ENCODE results near the gene HPCA. TPM values are rescaled to one million over a fixed set of nuclear protein-coding genes. Genes with fewer than 3 reads are reported as not detected.
A peak's percentile ranks its signal among the peaks of the same experiment; 100 is the strongest.

Gene HPCA
- total RNA-seq, 6 experiments from 2014 or later: not detected

DNA sequence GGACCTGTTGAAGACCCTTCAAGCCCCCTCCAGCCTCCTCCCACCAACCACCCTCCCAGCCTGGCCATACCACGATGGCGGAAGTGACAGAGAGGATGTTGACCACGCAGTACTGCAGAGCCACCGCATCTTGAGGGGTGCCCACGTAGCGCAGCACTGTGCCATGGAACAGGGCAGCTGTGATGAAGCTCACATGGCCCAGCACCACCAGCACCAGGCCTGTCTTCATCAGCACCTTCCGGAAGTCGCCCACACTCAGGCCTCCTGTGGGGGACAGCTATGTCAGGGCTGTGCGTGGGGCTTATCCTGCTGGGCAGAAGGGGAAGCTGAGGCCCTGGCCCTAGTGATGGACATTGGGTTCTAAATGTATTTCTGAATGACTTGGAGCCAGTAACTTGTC is 11.8 kb downstream of the HPCA start:
- ATAC-seq: no peak
- Histone ChIP-seq H3K4me1 (peaks cover 0 to 11% (median 0%) of the 10 kb centered on the region in 4 donors), H3K4me3 (no peak overlapping the region), H3K36me3 (no peaks in the 10 kb centered on the region), H3K27ac (no peak overlapping the region), H3K27me3 (no peaks in the 10 kb centered on the region), H3K9me3 (no peaks in the 10 kb centered on the region)
- TF ChIP-seq POLR2A (IDR thresholded peaks at IDR 0.05): no peak
- TF ChIP-seq, protein P1, sequence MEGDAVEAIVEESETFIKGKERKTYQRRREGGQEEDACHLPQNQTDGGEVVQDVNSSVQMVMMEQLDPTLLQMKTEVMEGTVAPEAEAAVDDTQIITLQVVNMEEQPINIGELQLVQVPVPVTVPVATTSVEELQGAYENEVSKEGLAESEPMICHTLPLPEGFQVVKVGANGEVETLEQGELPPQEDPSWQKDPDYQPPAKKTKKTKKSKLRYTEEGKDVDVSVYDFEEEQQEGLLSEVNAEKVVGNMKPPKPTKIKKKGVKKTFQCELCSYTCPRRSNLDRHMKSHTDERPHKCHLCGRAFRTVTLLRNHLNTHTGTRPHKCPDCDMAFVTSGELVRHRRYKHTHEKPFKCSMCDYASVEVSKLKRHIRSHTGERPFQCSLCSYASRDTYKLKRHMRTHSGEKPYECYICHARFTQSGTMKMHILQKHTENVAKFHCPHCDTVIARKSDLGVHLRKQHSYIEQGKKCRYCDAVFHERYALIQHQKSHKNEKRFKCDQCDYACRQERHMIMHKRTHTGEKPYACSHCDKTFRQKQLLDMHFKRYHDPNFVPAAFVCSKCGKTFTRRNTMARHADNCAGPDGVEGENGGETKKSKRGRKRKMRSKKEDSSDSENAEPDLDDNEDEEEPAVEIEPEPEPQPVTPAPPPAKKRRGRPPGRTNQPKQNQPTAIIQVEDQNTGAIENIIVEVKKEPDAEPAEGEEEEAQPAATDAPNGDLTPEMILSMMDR (IDR thresholded peaks at IDR 0.05): no peak
- intact Hi-C loops (cut with DNase I): no loop called here
- no peak for DNase-seq
- 90% methylated on average over 2 of the region's 9 CpGs for WGBS (ENCODE audit: insufficient coverage, low coverage, low lambda C conversion rate, missing lambda C conversion rate)

DNA sequence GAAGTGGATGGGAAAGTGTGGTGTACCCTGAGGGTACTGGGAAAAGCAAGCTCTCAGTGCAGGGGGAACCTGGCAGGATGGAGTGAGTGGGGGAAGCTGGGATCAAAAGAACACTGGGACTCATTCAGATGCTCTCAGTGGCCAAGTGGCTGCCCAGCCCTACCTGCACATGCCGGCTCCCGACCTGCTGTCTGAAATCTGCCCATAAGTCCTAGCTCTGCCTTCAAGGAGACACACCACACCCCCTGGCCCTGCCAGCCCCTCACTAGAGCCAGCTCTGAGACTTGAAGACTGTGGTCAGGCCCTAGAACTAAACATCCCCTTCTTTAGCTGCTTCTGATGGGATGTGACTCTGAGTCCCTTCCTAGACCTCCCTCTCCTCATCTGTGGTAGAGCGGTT is 12.7 kb downstream of the HPCA start:
- Histone ChIP-seq H3K4me3 (no peak overlapping the region), H3K27ac (no peak overlapping the region), H3K9me3 (no peaks in the 10 kb centered on the region), H3K4me1 (peaks cover 0 to 10% (median 0%) of the 10 kb centered on the region in 4 donors), H3K27me3 (no peaks in the 10 kb centered on the region), H3K36me3 (no peaks in the 10 kb centered on the region)
- intact Hi-C loops (cut with DNase I): no loop called here
- ATAC-seq (no peak), DNase-seq (no peak)
- 100% methylated on average over 1 of the region's 3 CpGs for WGBS (ENCODE audit: insufficient coverage, low coverage, low lambda C conversion rate, missing lambda C conversion rate)
- no peak for TF ChIP-seq POLR2A (IDR thresholded peaks at IDR 0.05)
- TF ChIP-seq, protein P1 (IDR thresholded peaks at IDR 0.05): no peak

DNA sequence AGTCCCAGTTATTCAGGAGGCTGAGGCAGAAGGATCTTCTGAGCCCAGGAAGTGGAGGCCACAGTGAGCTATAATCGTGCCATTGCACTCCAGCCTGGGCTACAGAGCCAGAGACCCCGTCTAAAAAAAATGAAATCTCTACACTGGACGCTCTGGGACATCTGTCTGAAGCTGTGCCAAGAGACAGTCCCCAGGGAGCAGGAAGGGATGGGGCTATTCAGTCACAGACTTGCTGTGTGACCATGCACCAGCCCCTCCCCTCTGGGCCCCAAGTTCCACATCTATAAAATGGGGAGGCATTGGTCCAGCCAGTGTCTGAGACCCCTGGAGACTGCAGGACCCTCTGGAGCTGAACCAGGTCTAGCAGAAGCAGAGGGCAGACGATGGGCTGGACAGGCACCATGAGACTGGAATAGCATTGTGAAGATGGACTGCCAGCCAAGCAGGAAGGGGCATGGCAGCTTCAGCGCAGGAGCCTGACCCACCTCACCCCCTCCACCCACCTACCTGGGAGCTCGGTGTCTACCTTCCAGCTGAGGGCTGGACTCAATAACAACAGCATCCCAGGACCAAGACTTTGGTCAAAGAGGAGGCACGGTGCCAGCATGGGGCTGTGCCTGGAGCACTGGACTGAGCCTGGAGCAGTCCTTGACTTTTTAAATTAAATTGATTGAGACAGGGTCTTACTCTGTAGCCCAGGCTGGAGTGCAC is 13.4 kb downstream of the HPCA start:
- peak in 1 of 4 donors; percentile 21 for ATAC-seq
- WGBS (ENCODE audit: insufficient coverage, low coverage, low lambda C conversion rate, missing lambda C conversion rate): 63% methylated on average over 2 of the region's 7 CpGs

DNA sequence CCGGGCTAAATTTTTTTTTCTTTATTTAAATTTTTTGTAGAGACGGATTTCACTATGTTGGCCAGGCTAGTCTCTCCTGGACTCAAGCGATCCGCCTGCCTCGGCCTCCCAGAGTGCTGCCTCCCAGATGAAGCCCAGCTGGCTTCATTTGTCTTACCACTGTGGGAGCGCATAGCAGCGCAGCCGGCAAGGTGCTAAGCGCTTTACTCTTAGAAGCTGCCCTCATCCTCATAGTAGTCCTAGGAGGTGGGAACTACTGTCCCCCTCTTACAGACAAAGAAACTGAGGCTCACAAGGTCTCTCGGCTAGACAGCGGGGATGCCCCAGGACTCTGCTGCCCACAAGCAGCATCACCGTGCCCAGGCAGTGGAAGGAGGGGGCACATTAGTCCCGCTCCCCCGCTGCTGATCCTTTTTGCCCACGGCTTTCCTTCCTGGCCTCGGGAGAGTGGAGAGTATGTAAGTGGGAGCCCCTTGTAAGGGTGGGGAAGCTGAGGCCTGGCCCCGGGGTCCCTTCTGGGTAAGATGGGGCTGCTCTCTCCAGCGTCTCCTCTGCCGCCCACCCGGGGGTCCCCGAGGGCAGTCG is 14.2 kb downstream of the HPCA start:
- intact Hi-C loops (cut with DNase I): no loop called here
- DNase-seq: no peak
- no peaks in the 10 kb centered on the region for H3K36me3 ChIP-seq
- TF ChIP-seq, protein P1 (IDR thresholded peaks at IDR 0.05): no peak
- TF ChIP-seq POLR2A (IDR thresholded peaks at IDR 0.05): no peak
- no peak overlapping the region for H3K27ac ChIP-seq
- peaks cover 0 to 15% (median 2%) of the 10 kb centered on the region in 4 donors for H3K4me1 ChIP-seq
- no peak for ATAC-seq
- no peaks in the 10 kb centered on the region for H3K9me3 ChIP-seq
- WGBS (ENCODE audit: insufficient coverage, low coverage, low lambda C conversion rate, missing lambda C conversion rate): 40% methylated on average over 21 of the region's 22 CpGs
- H3K27me3 ChIP-seq: no peaks in the 10 kb centered on the region
- peak overlapping the region; percentile 49 to 57 (median 51) for H3K4me3 ChIP-seq

More for the DNA sequence above, 13.4 kb downstream of the HPCA start:
- peaks cover 0 to 17% (median 2%) of the 10 kb centered on the region in 4 donors for H3K4me1 ChIP-seq
- intact Hi-C loops (cut with DNase I): no loop called here
- H3K4me3 ChIP-seq: no peak overlapping the region
- no peaks in the 10 kb centered on the region for H3K36me3 ChIP-seq
- H3K27me3 ChIP-seq: no peaks in the 10 kb centered on the region
- DNase-seq: no peak
- TF ChIP-seq, protein P1 (IDR thresholded peaks at IDR 0.05): no peak
- TF ChIP-seq POLR2A (IDR thresholded peaks at IDR 0.05): no peak
- H3K27ac ChIP-seq: no peak overlapping the region
- no peaks in the 10 kb centered on the region for H3K9me3 ChIP-seq
